Neural cell (in vitro differentiated cells): ENCODE measurements around the gene ARHGAP6. TPM values are rescaled to one million over a fixed set of nuclear protein-coding genes. Genes with fewer than 3 reads are reported as not detected.

ENCODE experiments used
- H2AFZ ChIP-seq: fragments of 200-600, 300-800 bp; sonication (generic), shearing (Covaris generic); 2 replicates; pipeline ENCODE4 v1.6.0; 2014; ENCODE audit warnings: low read depth, mild to moderate bottlenecking, antibody characterized with exemption, low read length, moderate library complexity
- H3F3A ChIP-seq: fragments of 200-600 bp; shearing (Covaris generic); 2 replicates; pipeline ENCODE4 v1.6.1; 2016; ENCODE audit warnings: mild to moderate bottlenecking, moderate library complexity, mixed read lengths, antibody characterized with exemption, low read length; ENCODE audit not compliant: insufficient read depth, poor library complexity, severe bottlenecking
- H3K27ac ChIP-seq: fragments of 200-600, 300-800 bp; sonication (generic), shearing (Covaris generic); 2 replicates; pipeline ENCODE4 v1.5.1; 2014; ENCODE audit warnings: mild to moderate bottlenecking, low read length, moderate library complexity
- H3K27me3 ChIP-seq: fragments of 300-800, 200-600 bp; sonication (generic), shearing (Covaris generic); 2 replicates; pipeline ENCODE4 v1.6.0; 2014; ENCODE audit warnings: mild to moderate bottlenecking, low read depth, low read length, moderate library complexity; ENCODE audit not compliant: insufficient read depth
- H3K36me3 ChIP-seq: fragments of 300-800, 200-600 bp; sonication (generic), shearing (Covaris generic); 2 replicates; pipeline ENCODE4 v1.5.1; 2014; ENCODE audit warnings: mild to moderate bottlenecking, antibody characterized with exemption, low read length, moderate library complexity; ENCODE audit not compliant: insufficient read depth
- H3K4me2 ChIP-seq: fragments of 300-800, 200-600 bp; sonication (generic), shearing (Covaris generic); 2 replicates; pipeline ENCODE4 v1.6.0; 2014; ENCODE audit warnings: mild to moderate bottlenecking, low read length
- H3K4me3 ChIP-seq: fragments of 300-800, 200-600 bp; sonication (generic), shearing (Covaris generic); 2 replicates; pipeline ENCODE4 v1.5.1; 2014; ENCODE audit warnings: mild to moderate bottlenecking, low read length, moderate library complexity
- H3K79me2 ChIP-seq: fragments of 200-600 bp; shearing (Covaris generic); replicated peaks from 2 replicates; pipeline ENCODE4 v1.6.0; 2014; ENCODE audit warnings: mild to moderate bottlenecking, low read length, moderate library complexity; ENCODE audit not compliant: insufficient read depth
- H3K9ac ChIP-seq: fragments of 300-800, 200-600 bp; sonication (generic), shearing (Covaris generic); 2 replicates; pipeline ENCODE4 v1.6.1; 2016; ENCODE audit warnings: mild to moderate bottlenecking, low read length, mixed read lengths
- H3K9me2 ChIP-seq: fragments of 200-600 bp; shearing (Covaris generic); 2 replicates; pipeline ENCODE4 v1.6.1; 2016; ENCODE audit warnings: mild to moderate bottlenecking, low read length, mixed read lengths; ENCODE audit not compliant: insufficient read depth
- H3K9me3 ChIP-seq: fragments of 200-600, 300-800 bp; sonication (generic), shearing (Covaris generic); 2 replicates; pipeline ENCODE4 v1.6.1; 2016; ENCODE audit warnings: mild to moderate bottlenecking, mixed run types, low read length, moderate library complexity, mixed read lengths
- H4K20me1 ChIP-seq: fragments of 200-600 bp; shearing (Covaris generic); 2 replicates; pipeline ENCODE4 v1.6.1; 2016; ENCODE audit warnings: mild to moderate bottlenecking, mixed run types; ENCODE audit not compliant: insufficient read depth
- CTCF ChIP-seq: fragments of 450-650 bp; IDR thresholded peaks from 2 replicates; pipeline ENCODE4 v1.5.1; 2014; ENCODE audit warnings: antibody characterized with exemption, mild to moderate bottlenecking, moderate library complexity; ENCODE audit not compliant: poor library complexity, severe bottlenecking
- EP300 ChIP-seq: fragments of 450-650 bp; conservative IDR thresholded peaks from 2 replicates; pipeline ENCODE4 v1.6.1; 2014; ENCODE audit warnings: antibody characterized with exemption, mild to moderate bottlenecking, moderate library complexity; ENCODE audit not compliant: poor library complexity, severe bottlenecking
- EZH2 ChIP-seq: fragments of 200-600, 300-800 bp; shearing (Covaris generic), sonication (generic); IDR thresholded peaks from 2 replicates; pipeline ENCODE4 v1.6.1; 2014; ENCODE audit warnings: antibody characterized with exemption, low read length, borderline replicate concordance, mild to moderate bottlenecking; ENCODE audit not compliant: insufficient read depth, poor library complexity, severe bottlenecking
- MXI1 ChIP-seq: fragments of 450-650 bp; conservative IDR thresholded peaks from 2 replicates; pipeline ENCODE4 v1.6.1; 2014; ENCODE audit warnings: antibody characterized with exemption, mild to moderate bottlenecking; ENCODE audit not compliant: poor library complexity, severe bottlenecking
- POLR2AphosphoS5 ChIP-seq: IDR thresholded peaks from 2 replicates; pipeline ENCODE4 v1.6.1; 2012
- RAD21 ChIP-seq: fragments of 450-650 bp; conservative IDR thresholded peaks from 2 replicates; pipeline ENCODE4 v1.6.1; 2014; ENCODE audit warnings: antibody characterized with exemption, mild to moderate bottlenecking, moderate library complexity
- REST ChIP-seq: IDR thresholded peaks from 2 replicates; pipeline ENCODE4 v1.6.1; 2012; ENCODE audit warnings: borderline replicate concordance
- SMC3 ChIP-seq: fragments of 450-650 bp; conservative IDR thresholded peaks from 2 replicates; pipeline ENCODE4 v1.6.1; 2014; ENCODE audit warnings: antibody characterized with exemption, mild to moderate bottlenecking, moderate library complexity; ENCODE audit not compliant: poor library complexity
- TAF1 ChIP-seq: IDR thresholded peaks from 2 replicates; pipeline ENCODE4 v1.6.1; 2012; ENCODE audit warnings: low read depth
- polyA plus RNA-seq: library from polyadenylated mRNA; depleted of rRNA; stranded (reverse); fragments of >200 nt; gene quantifications from 2 replicates; pipeline ENCODE4 v1.2.3, GENCODE V29; 2014

Gene ARHGAP6
- polyA plus RNA-seq, 1 donor from 2014 or later, result 0.40 TPM

- no peaks in the 10 kb centered on the region for H3K36me3 ChIP-seq
- no peak overlapping the region for H3K4me3 ChIP-seq
- no peaks in the 10 kb centered on the region for H3K27me3 ChIP-seq
- H4K20me1 ChIP-seq, result no peaks in the 10 kb centered on the region
- no peaks in the 10 kb centered on the region for H3K9me2 ChIP-seq
- no peaks in the 10 kb centered on the region for H3F3A ChIP-seq
- no peak overlapping the region for H2AFZ ChIP-seq
- H3K79me2 ChIP-seq, result no peaks in the 10 kb centered on the region
- no peaks in the 10 kb centered on the region for H3K9me3 ChIP-seq
- H3K4me2 ChIP-seq, result no peak overlapping the region
- H3K9ac ChIP-seq, result no peak overlapping the region
- no peak for TF ChIP-seq POLR2AphosphoS5
- TF ChIP-seq REST, result no peak
- TF ChIP-seq RAD21, result no peak
- H3K27ac ChIP-seq, result no peak overlapping the region
Measured at GRCh38 chrX:11555759-11556158, 110.0 kb downstream of the ARHGAP6 start.

GRCh38 chrX:11553594-11553993 is 112.1 kb downstream of the ARHGAP6 start:
- H3K4me3 ChIP-seq, result no peak overlapping the region
- no peaks in the 10 kb centered on the region for H3K79me2 ChIP-seq
- no peaks in the 10 kb centered on the region for H3K27me3 ChIP-seq
- H4K20me1 ChIP-seq, result no peaks in the 10 kb centered on the region
- H2AFZ ChIP-seq, result no peak overlapping the region
- TF ChIP-seq RAD21, result no peak
- H3K4me2 ChIP-seq, result no peak overlapping the region
- H3K9me2 ChIP-seq, result no peaks in the 10 kb centered on the region
- H3K36me3 ChIP-seq, result no peaks in the 10 kb centered on the region
- no peak overlapping the region for H3K9ac ChIP-seq
- H3F3A ChIP-seq, result no peaks in the 10 kb centered on the region
- H3K9me3 ChIP-seq, result no peaks in the 10 kb centered on the region
- no peak overlapping the region for H3K27ac ChIP-seq

DNA sequence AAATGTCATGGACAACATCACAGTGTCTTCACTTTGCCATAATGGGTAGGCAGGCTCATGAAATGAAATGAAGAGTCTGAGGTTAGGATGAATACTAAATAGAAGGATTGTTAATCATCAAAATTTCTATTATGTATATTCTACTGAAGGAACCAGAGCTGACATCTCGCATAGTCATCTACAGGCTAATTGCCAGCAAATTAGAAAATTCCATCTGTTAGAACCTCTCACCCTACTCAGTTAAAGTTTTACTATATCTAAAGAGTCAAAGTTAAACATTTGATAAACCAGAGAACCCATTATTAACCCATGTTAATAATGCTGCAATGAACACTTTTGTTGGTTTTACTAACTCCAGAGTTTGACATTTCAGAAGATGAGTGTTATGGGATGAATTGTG is 114.6 kb downstream of the ARHGAP6 start:
- no peaks in the 10 kb centered on the region for H3K79me2 ChIP-seq
- no peaks in the 10 kb centered on the region for H3K9me3 ChIP-seq
- no peaks in the 10 kb centered on the region for H3K36me3 ChIP-seq
- H3K4me3 ChIP-seq, result no peak overlapping the region
- H3F3A ChIP-seq, result no peaks in the 10 kb centered on the region
- H2AFZ ChIP-seq, result no peak overlapping the region
- no peak overlapping the region for H3K9ac ChIP-seq
- no peaks in the 10 kb centered on the region for H3K9me2 ChIP-seq
- TF ChIP-seq REST (no peak), TAF1 (no peak), CTCF (no peak), POLR2AphosphoS5 (no peak), SMC3 (no peak), MXI1 (no peak), EP300 (no peak), EZH2 (no peak), RAD21 (no peak)
- H3K27me3 ChIP-seq, result no peaks in the 10 kb centered on the region
- H4K20me1 ChIP-seq, result no peaks in the 10 kb centered on the region
- H3K4me2 ChIP-seq, result no peak overlapping the region
- no peak overlapping the region for H3K27ac ChIP-seq
